Endothelial cell of umbilical vein (primary cell): ENCODE measurements around the gene WDR37. TPM values are rescaled to one million over a fixed set of nuclear protein-coding genes. Genes with fewer than 3 reads are reported as not detected.

ENCODE experiments used
- BruUV-seq: library from RNA; stranded (reverse); fragments of 400-500 nt; replicated peaks from 2 replicates; lab custom pipeline; 2021; lab: Mats Ljungman, UMichigan
- CTCF ChIA-PET: fragments of 300-600, 350-600 bp; sonication (Branson Sonifier 250); formaldehyde crosslinking; loops from one replicate; lab custom pipeline; 2021; ENCODE audit warnings: antibody characterized with exemption, inconsistent platforms; lab: Charles Lee
- POLR2A ChIA-PET: fragments of 300-600, 350-600 bp; sonication (Branson Sonifier 250); formaldehyde crosslinking; loops from one replicate; lab custom pipeline; 2021; ENCODE audit warnings: antibody characterized with exemption, inconsistent platforms; lab: Charles Lee
- DNase-seq: peaks from one replicate; pipeline ENCODE4 v3.0.0-alpha.2; 2011; ENCODE audit warnings: low read depth, low spot score
- FAIRE-seq: peaks from 2 replicates; lab custom pipeline; 2011; peaks lifted over from hg19 to GRCh38; lab: Jason Lieb, UNC
- H2AFZ ChIP-seq: 2 replicates; pipeline ENCODE4 v1.6.0; 2012; ENCODE audit warnings: low read depth, low read length, control low read depth, inconsistent platforms
- H3K27ac ChIP-seq: 2 replicates; pipeline ENCODE4 v1.5.1; 2011; ENCODE audit warnings: low read depth, mild to moderate bottlenecking, control low read depth, low read length, moderate library complexity; ENCODE audit not compliant: insufficient read depth
- H3K27me3 ChIP-seq, 2 experiments: 2 replicates each; pipeline versions ENCODE4 v1.6.0 to v1.6.1; 2011; ENCODE audit warnings: low read length in 2 of 2, mixed read lengths in 1 of 2; ENCODE audit not compliant: control insufficient read depth in 2 of 2, insufficient read depth in 2 of 2
- H3K36me3 ChIP-seq, 2 experiments: 2 replicates in 1 of 2; 3 replicates in 1 of 2; pipeline ENCODE4 v1.5.1; 2011; ENCODE audit warnings: low read length in 2 of 2, mild to moderate bottlenecking in 1 of 2, moderate library complexity in 1 of 2; ENCODE audit not compliant: control insufficient read depth in 2 of 2, insufficient read depth in 2 of 2; ENCODE audit errors: extremely low read depth in 1 of 2
- H3K4me1 ChIP-seq: 3 replicates; pipeline ENCODE4 v1.5.1; 2011; ENCODE audit warnings: mild to moderate bottlenecking, low read length; ENCODE audit not compliant: control insufficient read depth, insufficient read depth; ENCODE audit errors: extremely low read depth
- H3K4me2 ChIP-seq: 2 replicates; pipeline ENCODE4 v1.6.1; 2011; ENCODE audit warnings: low read length, control low read depth, mixed read lengths; ENCODE audit not compliant: insufficient read depth
- H3K4me3 ChIP-seq, 3 experiments: fragments of 200-600 bp in 1 of 3; sonication (generic), shearing (Covaris generic) in 1 of 3; replicated peaks in 1 of 3; 2 replicates each; pipeline ENCODE4 v1.5.1; 2011 to 2016; ENCODE audit warnings: control low read depth in 3 of 3, low read length in 3 of 3, mild to moderate bottlenecking in 2 of 3, inconsistent platforms in 1 of 3, low read depth in 1 of 3, moderate library complexity in 1 of 3; ENCODE audit not compliant: insufficient read depth in 1 of 3
- H3K79me2 ChIP-seq: 2 replicates; pipeline ENCODE4 v1.6.0; 2012; ENCODE audit warnings: low read length, inconsistent platforms; ENCODE audit not compliant: control insufficient read depth, insufficient read depth
- H3K9ac ChIP-seq: replicated peaks from 2 replicates; pipeline ENCODE3; 2011; ENCODE audit warnings: low read length, control low read depth; ENCODE audit not compliant: insufficient read depth; ENCODE audit errors: extremely low read depth
- H3K9me1 ChIP-seq: replicated peaks from 3 replicates; pipeline ENCODE4 v1.6.0; 2011; ENCODE audit warnings: mild to moderate bottlenecking, low read length; ENCODE audit not compliant: control insufficient read depth, insufficient read depth; ENCODE audit errors: extremely low read depth
- H3K9me3 ChIP-seq: replicated peaks from 2 replicates; pipeline ENCODE4 v1.5.1; 2012; ENCODE audit warnings: low read length, inconsistent platforms; ENCODE audit not compliant: control insufficient read depth, insufficient read depth
- H4K20me1 ChIP-seq: replicated peaks from 2 replicates; pipeline ENCODE3; 2011; ENCODE audit warnings: mild to moderate bottlenecking, low read length; ENCODE audit not compliant: control insufficient read depth, insufficient read depth; ENCODE audit errors: extremely low read depth
- CTCF ChIP-seq, 2 donors: IDR thresholded peaks; 1 replicate in 1 of 2; 2 replicates in 1 of 2; pipeline ENCODE4 v1.5.1; 2011; ENCODE audit warnings: low read length in 2 of 2, mild to moderate bottlenecking in 2 of 2, moderate library complexity in 2 of 2, control low read depth in 1 of 2, inconsistent platforms in 1 of 2, low read depth in 1 of 2; ENCODE audit not compliant: insufficient read depth in 1 of 2; ENCODE audit errors: extremely low read depth in 1 of 2
- EZH2 ChIP-seq: IDR thresholded peaks from 2 replicates; pipeline ENCODE4 v1.6.1; 2012; ENCODE audit warnings: borderline replicate concordance, low read depth, mild to moderate bottlenecking, moderate library complexity, low read length, inconsistent platforms; ENCODE audit not compliant: severe bottlenecking
- FOS ChIP-seq: IDR thresholded peaks from 2 replicates; pipeline ENCODE4 v1.6.1; 2011; ENCODE audit warnings: mild to moderate bottlenecking, low read length, moderate library complexity, borderline replicate concordance; ENCODE audit not compliant: insufficient read depth
- GATA2 ChIP-seq: IDR thresholded peaks from 2 replicates; pipeline ENCODE4 v1.7.0; 2011; ENCODE audit warnings: low read depth, mild to moderate bottlenecking, moderate library complexity, mixed read lengths, low read length; ENCODE audit not compliant: insufficient read length, insufficient read depth
- JUN ChIP-seq: IDR thresholded peaks from 2 replicates; pipeline ENCODE4 v1.6.1; 2011; ENCODE audit warnings: borderline replicate concordance, low read depth; ENCODE audit not compliant: insufficient read length, insufficient read depth
- MAX ChIP-seq: IDR thresholded peaks from 2 replicates; pipeline ENCODE4 v1.6.1; 2011; ENCODE audit not compliant: insufficient read depth, insufficient read length
- MYC ChIP-seq: IDR thresholded peaks from one replicate; pipeline ENCODE4 v1.6.1; 2011; ENCODE audit warnings: mild to moderate bottlenecking, low read depth, low read length
- POLR2A ChIP-seq: IDR thresholded peaks from 2 replicates; pipeline ENCODE4 v1.6.1; 2012; ENCODE audit warnings: low read depth, mild to moderate bottlenecking, control low read depth, low read length
- POLR2AphosphoS5 ChIP-seq: IDR thresholded peaks from 2 replicates; pipeline ENCODE4 v1.6.1; 2012; ENCODE audit warnings: low read depth, mild to moderate bottlenecking, control low read depth, low read length, moderate library complexity; ENCODE audit not compliant: insufficient read depth
- dilution Hi-C: fragments of 300-500 bp; cut with MboI; formaldehyde crosslinking; loops from one replicate; pipeline ENCODE4 v1.15.0; 2019; ENCODE audit warnings: low sequenced_read_pairs; ENCODE audit not compliant: extremely low pct_ligation_motif_present
- intact Hi-C: fragments of 100-400 bp; cut with micrococcal nuclease; formaldehyde crosslinking; loops from one replicate; pipeline ENCODE4 v1.10.0; 2022
- polyA plus RNA-seq, 4 experiments: library from polyadenylated mRNA; depleted of rRNA in 3 of 4; stranded (reverse) in 3 of 4; unstranded in 1 of 4; fragments of >200 nt; gene quantifications; 2 replicates each; pipeline versions ENCODE4 v1.2.1 to v1.2.3, GENCODE V29; 2011 to 2012; ENCODE audit warnings: missing spikeins in 1 of 4
- total RNA-seq: library from RNA; stranded (reverse); gene quantifications from 2 replicates; pipeline ENCODE4 v1.2.3, GENCODE V29; 2021

The WDR37 gene
- total and polyA plus RNA-seq, 2 donors (not counting 3 experiments of a cell fraction or from before 2014, with no cell fraction given) = 21.7 to 25.5 TPM

- H3K4me2 ChIP-seq = no peak overlapping the region
- dilution Hi-C loops (no loop called here), intact Hi-C loops (no loop called here)
- H4K20me1 ChIP-seq = no peaks in the 10 kb centered on the region
- no peaks in the 10 kb centered on the region for H3K79me2 ChIP-seq
- H3K9ac ChIP-seq = no peak overlapping the region
- FAIRE-seq (no peak), DNase-seq (no peak)
- POLR2A ChIA-PET = no interaction called here
- H3K9me1 ChIP-seq = no peaks in the 10 kb centered on the region
- no TSS peak for BruUV-seq
- no peak overlapping the region for H3K27ac ChIP-seq
- H2AFZ ChIP-seq = no peak overlapping the region
- no peak for TF ChIP-seq FOS
- TF ChIP-seq POLR2AphosphoS5 = no peak
- TF ChIP-seq CTCF (IDR thresholded peaks at IDR 0.05; ENCODE audit: extremely low read depth in 1 of 2, insufficient read depth in 1 of 2, low read depth in 1 of 2, low read length in 2 of 2) = no peak
- H3K4me1 ChIP-seq = no peaks in the 10 kb centered on the region
- H3K4me3 ChIP-seq = no peak overlapping the region
- H3K27me3 ChIP-seq = no peaks in the 10 kb centered on the region
- CTCF ChIA-PET = no interaction called here
- H3K9me3 ChIP-seq = no peaks in the 10 kb centered on the region
- H3K36me3 ChIP-seq = peaks cover 6 to 33% of the 10 kb centered on the region in 2 experiments
Observed at GRCh38 chr10:1123972-1124371, 67.8 kb downstream of the WDR37 start.

DNA sequence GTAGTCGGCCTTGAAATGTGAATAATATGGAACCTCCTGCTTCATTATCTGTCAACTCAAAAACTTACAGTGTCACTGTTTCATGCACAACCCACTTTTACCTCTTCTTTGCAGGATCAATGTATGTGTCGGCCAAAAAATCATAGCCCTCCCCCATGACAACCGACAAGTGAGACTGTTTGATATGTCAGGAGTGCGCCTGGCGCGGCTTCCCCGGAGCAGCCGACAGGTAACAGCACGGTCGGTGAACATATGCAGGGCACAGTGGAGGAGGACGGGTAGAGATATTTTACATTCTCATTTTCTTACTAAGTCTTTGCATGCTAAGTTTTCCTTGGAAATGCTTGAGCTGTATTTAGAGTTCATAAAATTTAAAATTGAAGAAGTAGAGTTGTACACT, 68.6 kb downstream of the WDR37 start:
- no TSS peak for BruUV-seq
- FAIRE-seq = no peak

More for the DNA sequence above, 68.6 kb downstream of the WDR37 start:
- CTCF ChIA-PET = no interaction called here
- TF ChIP-seq FOS (no peak), POLR2A (no peak), MYC (no peak), POLR2AphosphoS5 (no peak), JUN (no peak), MAX (no peak), EZH2 (no peak), CTCF (IDR thresholded peaks at IDR 0.05; ENCODE audit: extremely low read depth in 1 of 2, insufficient read depth in 1 of 2, low read depth in 1 of 2, low read length in 2 of 2) (no peak), GATA2 (no peak)
- Histone ChIP-seq H3K4me2 (no peak overlapping the region), H3K79me2 (no peaks in the 10 kb centered on the region), H2AFZ (no peak overlapping the region), H3K27ac (no peak overlapping the region), H3K9me1 (no peaks in the 10 kb centered on the region), H4K20me1 (no peaks in the 10 kb centered on the region), H3K4me1 (no peaks in the 10 kb centered on the region), H3K27me3 (no peaks in the 10 kb centered on the region), H3K36me3 (peaks cover 4 to 37% of the 10 kb centered on the region in 2 experiments), H3K9ac (no peak overlapping the region), H3K9me3 (no peaks in the 10 kb centered on the region), H3K4me3 (no peak overlapping the region)
- intact Hi-C loops = no loop called here
- dilution Hi-C loops = no loop called here
- DNase-seq = no peak
- POLR2A ChIA-PET = no interaction called here
